HG03469 (cell line): ENCODE data around the gene SETD7.

Experiments
- ATAC-seq: cut with Tn5 transposase; IDR thresholded peaks from one replicate; pipeline ENCODE4 v1.9.1; 2021; ENCODE audit warnings: mild to moderate bottlenecking, moderate library complexity, moderate number of reproducible peaks; ENCODE audit not compliant: unreplicated experiment

The SETD7 gene

DNA sequence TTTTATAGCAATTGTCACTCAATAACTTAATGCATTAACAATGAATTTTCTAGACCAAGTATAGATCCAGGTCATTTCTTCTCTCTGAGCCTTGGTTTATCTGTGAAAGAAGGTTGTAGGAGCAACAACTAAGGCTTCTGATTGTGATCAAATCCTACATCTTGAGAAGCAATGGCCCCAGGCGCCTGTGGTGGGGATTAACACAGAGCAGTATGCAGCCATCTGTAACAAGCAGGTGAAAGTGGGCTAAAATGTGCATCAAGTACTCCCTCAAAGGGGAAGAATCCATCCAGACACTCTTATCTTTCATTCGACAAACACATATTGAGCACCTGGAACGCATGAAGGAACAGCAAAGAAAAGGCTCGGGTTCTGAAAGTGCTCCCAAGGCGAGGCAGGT is 19.1 kb upstream of the SETD7 start:
- no peak for ATAC-seq

DNA sequence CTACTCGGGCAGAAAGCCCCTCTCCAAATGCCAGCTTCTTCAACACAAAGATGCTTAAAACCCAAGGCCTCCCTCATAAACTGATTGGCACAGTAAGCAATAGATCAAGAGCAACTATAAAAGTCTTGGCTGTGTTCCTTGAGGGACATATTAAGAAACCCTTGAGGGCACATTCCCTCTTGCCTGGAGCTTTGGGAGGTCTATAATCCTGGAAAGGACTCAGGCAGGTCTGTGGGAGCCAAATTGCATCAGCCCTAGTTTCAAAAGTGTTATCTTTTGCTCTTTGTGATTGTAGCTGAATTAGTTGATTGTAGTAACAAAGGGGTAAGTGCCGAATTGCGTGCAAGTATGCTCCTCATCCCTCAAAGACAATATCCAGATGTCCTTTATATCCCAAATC is 18.6 kb upstream of the SETD7 start:
- ATAC-seq, result no peak

DNA sequence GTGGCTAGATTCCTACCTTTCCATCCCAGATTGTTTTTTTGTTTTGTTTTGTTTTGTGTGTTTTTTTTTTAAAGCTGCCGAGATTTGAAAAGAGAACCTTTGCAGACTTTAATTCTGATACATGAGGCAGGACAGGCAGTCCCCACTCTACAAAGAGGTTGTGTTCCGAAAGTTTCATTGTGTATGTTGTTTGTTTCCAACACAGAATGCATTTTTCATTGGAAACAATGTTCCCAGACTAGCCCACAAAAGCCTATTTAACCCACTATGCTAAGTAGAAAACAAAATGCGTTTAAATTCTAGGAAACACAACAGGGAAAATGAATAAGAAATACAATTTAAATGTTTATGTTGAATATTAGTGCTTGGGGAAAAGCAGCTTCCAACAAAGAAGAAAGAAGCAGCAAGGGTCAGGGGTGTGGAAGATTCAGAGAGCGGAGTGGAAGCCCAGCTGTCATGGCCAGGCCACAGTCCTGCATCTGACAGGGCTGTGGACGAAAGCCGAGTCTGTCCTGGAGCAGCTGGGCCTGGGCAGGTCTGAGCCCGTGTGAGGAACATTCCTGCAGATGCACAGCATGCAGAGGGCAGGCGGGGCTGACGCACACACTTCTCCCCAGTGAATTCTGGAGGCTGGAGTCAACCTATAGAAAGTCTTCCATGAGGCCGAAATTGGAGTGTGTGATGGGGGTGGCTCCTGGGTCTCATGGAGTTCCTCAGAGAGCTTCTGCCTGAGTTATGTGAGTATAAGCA is 12.4 kb upstream of the SETD7 start:
- ATAC-seq, result no peak

DNA sequence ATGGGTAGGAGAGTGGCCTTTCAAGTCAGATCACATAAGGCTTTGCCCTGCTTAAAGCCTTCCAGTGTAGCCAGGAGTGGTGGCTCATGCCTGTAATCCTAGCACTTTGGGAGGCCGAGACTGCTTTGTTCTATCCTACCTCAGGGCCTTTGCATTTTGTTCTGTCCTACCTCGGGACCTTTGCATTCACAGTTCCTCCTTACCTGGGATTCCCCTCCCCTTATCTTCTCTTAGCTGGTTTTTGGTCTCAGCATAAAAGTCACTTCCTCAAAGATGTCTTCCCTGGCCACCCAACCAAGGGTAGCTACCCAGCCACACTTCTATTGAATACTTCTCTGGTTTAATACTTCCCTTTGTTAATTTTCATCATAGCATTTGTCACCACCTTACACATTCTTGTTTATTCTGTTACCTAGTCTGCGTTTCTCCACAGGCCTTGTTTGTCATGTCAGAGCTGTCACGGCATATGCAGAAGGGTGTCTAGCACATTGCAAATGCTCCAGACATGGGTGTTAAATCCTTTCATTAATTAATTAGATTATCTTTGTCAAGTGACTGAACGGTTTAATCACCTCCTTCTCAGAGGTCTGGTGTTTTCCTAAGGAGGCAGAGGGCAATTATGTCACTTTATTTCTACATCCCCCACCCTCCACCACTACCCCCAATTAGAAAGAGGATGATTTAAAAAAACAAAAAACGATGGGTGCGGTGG is 11.3 kb upstream of the SETD7 start:
- ATAC-seq, result no peak

DNA sequence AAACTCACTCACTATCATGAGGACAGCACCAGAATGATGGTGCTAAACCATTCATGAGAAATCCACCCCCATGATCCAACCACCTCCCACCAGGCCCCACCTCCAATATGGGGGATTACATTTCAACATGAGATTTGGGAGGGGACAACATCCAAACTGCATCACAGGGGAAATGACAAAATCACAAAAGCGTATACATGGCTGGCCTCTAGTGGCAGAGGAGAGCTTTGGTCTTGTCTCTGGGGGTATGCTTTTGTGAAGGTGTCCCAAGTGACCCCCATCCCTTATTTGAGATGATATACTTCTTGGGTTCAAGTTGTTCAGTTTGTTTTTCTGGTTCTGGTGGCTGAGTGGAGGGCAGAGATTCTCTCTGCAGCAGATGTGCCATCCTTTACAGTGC is 8.5 kb upstream of the SETD7 start:
- no peak for ATAC-seq

DNA sequence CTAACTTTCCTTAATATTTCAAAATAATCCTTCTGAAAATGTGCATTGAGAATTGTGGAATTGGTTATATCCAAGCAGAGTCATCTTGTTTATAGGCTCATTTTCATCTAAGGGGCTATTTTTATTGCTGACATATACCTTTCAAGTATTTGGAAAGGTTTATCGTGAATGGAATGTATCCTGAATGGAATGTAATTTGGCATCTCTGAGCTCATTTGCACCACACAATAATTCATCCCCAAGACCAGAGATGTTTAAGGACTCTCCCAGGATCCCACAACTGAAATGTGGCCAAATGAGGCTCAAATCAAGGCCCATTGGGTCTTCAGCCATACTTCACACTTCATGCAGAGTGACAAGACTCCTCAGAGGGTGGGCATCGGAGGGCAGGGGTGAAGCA is 7.5 kb upstream of the SETD7 start:
- no peak for ATAC-seq

DNA sequence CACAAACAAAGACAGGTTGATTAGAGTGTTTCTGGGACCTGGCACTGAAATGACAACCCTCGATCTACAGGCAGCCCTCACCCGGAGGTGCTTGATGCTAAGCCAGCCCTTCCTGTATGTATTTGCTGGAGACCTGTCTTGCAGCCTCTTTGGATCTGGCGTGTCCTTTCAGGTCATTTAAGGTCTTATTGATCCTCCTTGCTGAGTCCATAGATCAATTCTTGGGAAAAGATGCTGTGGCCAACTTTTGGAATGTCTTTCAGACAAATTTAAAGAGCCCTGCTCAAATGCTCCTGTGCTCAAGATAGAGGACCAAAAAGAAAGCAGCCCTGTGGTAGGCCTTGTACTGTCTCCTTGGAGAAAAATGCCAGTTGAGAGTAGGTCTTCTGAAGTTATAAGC is 6.8 kb upstream of the SETD7 start:
- no peak for ATAC-seq

DNA sequence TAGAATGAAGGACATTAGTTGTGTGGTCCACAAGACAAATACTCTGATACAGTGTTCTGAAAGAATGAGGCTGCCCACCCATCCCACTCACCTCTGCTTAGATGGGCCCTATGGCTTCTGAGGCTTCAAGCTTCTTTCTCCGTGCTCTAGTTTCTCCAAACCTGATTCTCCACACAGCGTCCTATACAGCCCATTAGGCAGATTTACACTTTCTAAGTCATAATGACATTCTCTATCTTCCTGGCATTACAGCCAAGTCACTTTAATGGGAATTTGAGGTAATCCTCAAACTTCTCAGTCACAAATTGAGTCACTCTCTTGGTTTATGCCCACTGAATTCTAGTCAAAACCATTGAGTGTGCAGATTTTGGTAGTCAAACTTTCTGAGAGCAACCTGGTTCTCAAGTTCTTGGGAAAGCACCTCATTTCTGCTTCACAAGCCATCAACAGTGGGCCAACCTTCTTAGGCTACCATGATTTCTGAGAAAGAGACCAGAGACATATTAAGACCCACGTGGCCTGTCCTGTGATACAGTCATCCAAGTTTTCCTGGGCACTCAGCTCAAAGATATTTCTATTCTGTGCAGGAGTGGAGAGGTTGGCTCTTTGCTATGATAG is 6.2 kb upstream of the SETD7 start:
- ATAC-seq, result no peak

DNA sequence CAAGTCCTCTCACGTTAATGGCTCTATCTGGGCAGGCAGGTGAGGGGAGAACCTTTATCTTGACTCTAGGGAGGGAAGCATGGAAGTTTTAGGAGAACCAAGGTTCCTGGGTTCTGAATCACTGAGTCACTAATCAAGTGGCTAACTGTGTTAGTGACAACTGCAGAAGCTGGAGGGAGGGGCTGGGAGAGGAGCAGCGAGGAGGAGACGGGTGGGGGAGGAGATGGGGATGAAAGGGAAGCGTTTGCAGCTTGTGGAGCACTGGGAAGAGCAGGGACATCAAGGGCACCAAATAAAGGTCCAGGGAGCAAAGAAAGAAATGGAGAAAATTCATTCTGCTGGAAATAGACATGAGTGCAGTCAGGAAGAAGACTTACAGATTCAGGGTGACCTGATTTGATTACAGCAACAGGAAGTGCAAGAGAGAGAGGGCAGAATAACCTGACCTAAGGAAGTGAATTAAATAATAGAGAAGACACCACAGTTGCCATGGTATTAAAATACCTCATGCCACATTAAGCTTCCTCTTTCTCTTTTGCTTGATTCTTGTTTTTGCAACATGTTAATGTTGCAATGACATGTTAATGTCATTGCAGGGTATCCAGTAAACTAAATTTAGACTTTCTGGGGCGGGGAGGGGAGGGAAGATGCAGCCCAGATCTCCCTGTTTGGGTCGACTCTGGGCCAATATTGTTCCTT is 4.5 kb upstream of the SETD7 start:
- no peak for ATAC-seq

DNA sequence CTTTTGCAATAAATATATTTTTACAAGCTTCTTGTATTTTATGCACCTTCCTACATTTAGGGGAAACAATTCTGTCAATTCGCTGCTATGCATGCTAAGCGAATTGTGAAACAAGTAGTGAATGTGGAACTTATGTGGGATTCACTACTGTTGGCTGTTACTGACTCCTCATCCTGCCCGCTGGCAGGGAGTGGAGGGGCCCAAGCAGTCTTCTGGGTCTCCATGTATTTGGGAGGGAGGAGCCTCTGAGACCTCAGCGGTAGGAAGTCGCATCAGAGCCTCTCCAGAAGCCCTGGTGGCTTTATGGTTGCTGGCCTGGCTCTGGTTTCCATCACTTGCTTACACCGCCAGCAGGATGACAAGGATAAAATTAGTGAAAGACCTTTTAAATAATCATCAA is 3.7 kb upstream of the SETD7 start:
- ATAC-seq, result no peak

DNA sequence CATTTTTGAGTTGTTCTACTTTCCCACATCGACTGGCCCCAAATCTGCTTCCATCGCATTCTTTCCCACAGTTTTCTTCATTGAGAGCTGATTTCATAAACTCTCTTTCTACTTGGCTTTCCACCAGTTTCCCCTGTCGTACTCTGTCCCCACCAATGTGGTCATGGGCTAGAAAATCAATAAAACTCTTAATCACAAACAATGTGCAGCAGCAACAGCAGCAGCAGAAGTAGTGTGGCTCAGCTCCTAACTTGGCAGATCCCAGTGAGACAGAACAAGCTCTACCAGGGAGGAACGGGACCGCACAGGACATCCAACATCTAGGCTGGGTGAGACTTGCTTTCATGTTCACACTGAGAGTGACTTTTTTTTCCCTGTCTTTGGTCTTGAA is 3.1 kb upstream of the SETD7 start:
- no peak for ATAC-seq

DNA sequence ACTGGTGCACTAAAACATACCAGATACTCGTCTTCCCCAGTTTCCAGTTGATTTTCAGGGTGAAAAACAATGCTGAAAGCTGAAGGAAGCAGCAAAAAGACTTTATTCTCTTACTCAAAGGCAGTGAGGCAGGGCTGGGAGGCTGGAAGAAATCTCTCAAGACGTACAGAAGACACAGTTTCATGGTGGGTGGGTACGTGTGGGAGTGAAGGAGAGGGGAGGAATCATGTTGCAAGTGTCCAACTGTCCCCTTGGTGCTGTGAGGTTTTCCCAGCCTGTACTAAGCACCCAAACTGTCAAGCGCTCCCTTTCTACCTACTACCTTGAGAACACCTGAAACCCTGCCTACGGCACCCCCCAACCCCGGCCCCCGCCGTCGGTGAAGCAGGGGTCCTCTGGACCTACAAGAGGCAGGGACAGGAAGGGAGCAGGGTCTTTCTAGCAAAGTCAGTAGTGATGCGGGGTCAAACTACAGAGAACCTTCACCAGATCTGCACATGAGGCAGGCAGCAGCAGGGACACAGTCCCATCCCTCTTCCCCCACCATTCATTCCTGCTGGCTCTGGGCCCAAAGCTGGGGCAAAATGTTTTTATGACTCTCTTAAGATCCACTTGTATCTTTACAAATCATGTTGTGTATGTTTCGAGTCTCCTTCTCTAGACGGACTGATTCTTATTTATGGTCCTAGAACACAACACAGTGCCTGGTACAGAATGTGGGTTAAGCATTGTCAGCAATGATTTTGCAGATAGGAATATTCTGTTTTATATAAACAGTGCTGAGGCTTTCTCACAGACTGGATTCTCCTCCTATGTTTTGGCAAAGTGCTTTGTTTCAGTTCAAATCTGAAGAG is 2.4 kb upstream of the SETD7 start:
- no peak for ATAC-seq

DNA sequence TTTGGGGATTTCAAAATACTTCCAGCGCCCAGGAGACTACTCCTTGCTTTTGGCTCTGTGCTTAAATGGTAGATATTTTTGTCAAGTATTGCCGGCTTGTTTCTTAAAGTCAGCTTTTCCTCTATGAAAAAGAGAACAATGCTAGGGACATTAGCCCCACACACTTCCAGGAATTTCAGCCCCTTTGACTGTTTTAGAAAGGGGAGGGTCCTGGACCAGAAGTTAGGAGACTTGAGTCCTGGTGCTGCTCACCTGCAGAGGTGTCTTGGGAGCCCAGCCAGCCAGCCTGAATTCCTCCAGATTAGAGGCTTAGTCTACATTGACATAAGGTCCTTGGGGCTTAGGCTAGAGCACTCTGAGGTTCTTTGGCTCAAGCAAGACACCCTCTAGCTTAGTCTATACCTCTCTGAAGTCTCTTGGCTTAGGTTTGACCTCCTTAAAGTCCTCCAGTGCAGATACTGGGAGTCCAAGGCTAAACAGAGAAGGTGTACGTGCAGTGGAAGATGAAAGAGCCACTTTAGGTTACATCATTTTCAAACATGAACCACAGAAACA is 1.6 kb upstream of the SETD7 start:
- no peak for ATAC-seq

DNA sequence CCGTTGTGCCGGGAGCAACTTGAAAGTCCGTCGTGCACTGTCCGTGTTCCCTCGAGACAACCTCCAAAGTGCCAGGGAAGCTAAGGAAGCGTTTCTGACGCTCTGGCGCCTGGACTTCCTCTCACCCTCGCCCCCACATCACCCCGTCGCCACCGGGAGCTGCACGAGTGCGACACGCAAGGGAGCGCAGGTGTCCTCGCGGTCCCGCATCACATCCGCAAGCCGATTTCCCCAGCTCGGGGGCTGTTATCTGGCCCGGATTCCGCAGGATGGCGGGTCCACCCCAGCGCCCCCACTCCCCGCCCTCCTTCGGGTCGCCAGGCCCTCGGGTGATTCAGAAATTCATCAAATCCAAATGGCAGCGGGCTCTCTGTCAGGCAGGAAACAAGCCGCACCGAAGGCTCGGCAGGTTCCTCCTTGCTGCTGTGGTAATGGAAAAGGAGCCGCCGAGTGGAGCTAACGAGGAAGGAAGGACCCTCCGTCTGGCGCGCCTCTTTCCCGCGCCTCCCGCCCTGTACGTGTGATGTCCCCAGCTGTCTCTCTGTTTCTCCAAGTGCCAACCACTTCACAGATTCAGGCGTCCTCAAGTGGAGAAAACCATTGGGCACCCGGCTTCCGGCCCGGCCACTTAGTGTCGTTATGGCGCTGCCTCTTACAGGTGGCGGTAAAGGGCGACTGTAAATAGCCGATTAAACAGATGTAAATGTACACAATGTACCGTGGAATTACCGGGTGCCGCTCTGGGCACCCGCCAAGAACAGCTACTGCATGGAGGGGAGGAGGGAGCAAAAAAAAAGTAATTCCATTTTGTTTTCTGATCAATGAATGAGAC is 921 bp upstream of the SETD7 start:
- peak; percentile 6 for ATAC-seq

DNA sequence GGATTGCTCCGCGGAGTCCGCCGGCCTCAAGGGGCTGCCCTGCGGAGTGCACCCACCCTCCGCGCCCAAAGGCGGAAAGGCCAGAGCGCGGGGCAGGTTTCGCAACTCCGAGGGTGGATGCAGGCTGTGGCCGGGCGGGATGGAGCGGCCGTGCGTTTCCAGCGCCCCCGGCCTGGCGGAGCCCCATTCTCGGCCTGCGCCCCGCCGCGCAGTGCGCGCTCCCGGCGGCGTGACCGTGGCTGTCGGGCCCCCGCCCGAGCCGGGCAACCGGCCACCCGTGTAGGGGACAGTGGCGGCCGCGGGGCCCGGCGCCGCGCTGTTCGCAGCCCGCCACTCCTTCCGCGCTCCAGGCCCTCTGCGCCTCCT is 331 bp downstream of the SETD7 start:
- peak; percentile 7 for ATAC-seq

DNA sequence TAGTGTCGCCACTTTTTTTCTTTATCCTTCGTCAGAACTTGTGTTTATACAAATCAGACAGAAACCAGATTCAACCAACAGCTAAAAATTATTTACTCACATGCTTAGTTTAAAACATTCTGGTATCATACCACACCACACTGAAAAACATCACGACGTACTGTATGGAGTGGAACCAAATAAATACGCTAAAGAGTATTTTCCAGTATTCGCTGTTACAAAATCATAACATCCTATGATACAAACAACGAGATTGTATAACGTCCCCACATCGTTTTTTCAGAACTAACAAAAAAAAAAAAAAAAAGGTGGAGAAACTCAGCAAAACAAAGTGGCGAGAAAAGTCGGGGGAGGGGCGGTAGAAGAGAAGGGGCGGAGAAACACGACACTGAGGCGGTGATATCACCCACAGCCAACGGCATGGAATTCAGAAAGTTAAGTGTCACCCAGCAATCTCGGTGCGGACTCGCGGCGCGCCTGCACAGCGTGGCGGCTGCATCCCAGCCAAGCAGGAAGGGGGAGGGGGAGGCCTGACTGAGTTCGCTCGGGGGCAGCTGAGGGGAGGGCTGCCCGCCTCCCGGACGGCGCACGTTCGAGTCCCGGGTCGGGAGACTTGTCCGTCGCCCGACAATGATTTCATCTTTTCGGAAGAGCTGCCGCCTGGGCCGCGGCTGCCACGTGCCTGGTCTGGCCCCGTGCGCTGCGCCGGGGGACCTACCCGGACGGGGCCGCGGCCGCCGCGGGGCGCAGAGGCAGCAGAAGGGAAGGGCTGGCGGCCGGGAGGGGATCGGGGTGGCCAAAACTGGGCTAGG is 920 bp downstream of the SETD7 start:
- peak; percentile 35 for ATAC-seq

DNA sequence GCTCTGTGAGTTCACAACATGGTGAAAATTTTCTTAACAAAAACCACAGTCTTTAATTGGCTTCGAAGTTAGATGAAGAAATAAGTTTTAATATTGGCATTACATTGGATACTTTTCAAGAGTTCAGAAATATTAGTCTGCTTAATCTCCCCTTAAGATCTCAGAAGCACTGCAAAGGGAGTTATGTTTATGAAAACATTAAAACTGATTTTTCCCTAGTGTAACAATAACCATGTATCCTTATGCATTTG is 1.5 kb downstream of the SETD7 start:
- ATAC-seq, result no peak

DNA sequence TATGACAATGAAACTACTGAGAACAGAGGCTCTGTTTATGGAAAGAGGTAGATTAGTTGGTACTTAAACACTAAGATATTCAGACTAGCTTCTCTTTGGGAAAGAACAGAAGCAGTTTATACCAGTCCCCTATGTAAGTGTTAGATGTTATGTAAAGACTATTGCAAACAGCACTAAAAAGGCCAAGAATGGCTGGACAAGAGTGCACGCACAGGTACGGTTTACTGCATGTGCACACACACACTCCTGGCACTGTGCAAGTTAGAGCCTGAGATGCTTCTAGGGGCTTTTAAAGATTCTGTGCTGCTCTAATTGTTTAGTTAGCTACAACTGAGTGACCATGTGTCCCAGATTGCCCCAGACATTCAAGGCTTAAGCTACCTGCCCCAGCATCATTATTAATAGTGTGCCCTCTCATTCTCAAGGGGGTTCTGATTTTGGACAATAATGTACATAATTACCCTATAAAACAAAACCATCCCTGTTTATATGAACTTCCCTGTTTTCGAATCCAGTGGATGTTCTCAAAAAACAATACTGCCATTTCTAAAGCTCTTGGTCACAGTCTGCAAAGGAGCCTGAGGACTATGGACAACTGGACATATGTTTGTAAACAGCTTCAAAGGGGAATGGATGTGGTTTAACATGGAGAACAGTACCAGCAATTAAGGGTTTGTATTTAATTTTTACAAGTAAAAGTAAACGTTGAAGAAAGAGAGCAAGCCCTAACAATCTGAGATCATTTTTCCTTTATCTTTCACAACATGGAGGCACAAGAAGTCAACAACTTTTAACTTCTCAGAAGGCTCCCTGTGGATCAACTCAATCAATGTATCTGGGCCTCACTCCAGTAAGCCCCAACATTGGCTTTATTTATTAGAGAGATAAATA is 2.0 kb downstream of the SETD7 start:
- ATAC-seq, result no peak
